K562 (cell line): Measurements from ENCODE around the gene MAP7D1. TPM values are rescaled to one million over a fixed set of nuclear protein-coding genes. Genes with fewer than 3 reads are reported as not detected.

Experiments used
- HNRNPH1 ChIP-seq: fragments of 200-400 bp; formaldehyde crosslinking; optimal IDR thresholded peaks from 2 replicates; pipeline ENCODE3; 2017; ENCODE audit warnings: low read depth, mild to moderate bottlenecking, low read length, moderate library complexity
- MGA ChIP-seq: fragments of 450-650 bp; IDR thresholded peaks from 2 replicates; pipeline ENCODE4 v1.6.1; 2016; ENCODE audit warnings: mild to moderate bottlenecking, moderate library complexity
- ZFX ChIP-seq: sonication (generic); formaldehyde crosslinking; IDR thresholded peaks from 2 replicates; pipeline ENCODE4 v1.8.0; 2022; ENCODE audit warnings: mild to moderate bottlenecking, missing genetic modification reagents, moderate library complexity
- ZNF23 ChIP-seq: fragments of 250-450 bp; sonication (Bioruptor Pico); IDR thresholded peaks from 2 replicates; pipeline ENCODE4 v1.4.0; 2020; ENCODE audit warnings: mild to moderate bottlenecking
- ZNF311 ChIP-seq: fragments of 250-450 bp; sonication (Bioruptor Pico); IDR thresholded peaks from 2 replicates; pipeline ENCODE4 v1.4.0; 2020; ENCODE audit warnings: mild to moderate bottlenecking, moderate library complexity
- polyA plus RNA-seq, 8 experiments: library from polyadenylated mRNA; depleted of rRNA in 4 of 8; stranded (reverse) in 5 of 8; unstranded in 3 of 8; fragments of >200 nt; fragmentation: Nextera tagmentation in 2 of 8; fragmentation: Illumina TruSeq in 1 of 8; extraction: Ambion mirVana in 2 of 8; extraction: Trizol in 1 of 8; gene quantifications; 2 replicates each; pipeline versions ENCODE4 v1.2.1 to v1.2.3, GENCODE V29; 2011 to 2014; ENCODE audit warnings: inconsistent platforms in 1 of 8, missing spikeins in 1 of 8
- total RNA-seq, 7 experiments: library from RNA; depleted of rRNA in 6 of 7; stranded (reverse); fragments of >200 nt in 6 of 7; fragmentation: Illumina TruSeq in 2 of 7; extraction: Trizol in 2 of 7; gene quantifications; 2 replicates each; pipeline versions ENCODE4 v1.2.1 to v1.2.3, GENCODE V29; 2011 to 2021; ENCODE audit warnings: low replicate concordance in 1 of 7

MAP7D1 gene
- total and polyA plus RNA-seq, 9 of the 15 experiments (the other 6 are each of a cell fraction or from before 2014, with no cell fraction given): 3.6 to 108 (median 34.5) TPM

DNA sequence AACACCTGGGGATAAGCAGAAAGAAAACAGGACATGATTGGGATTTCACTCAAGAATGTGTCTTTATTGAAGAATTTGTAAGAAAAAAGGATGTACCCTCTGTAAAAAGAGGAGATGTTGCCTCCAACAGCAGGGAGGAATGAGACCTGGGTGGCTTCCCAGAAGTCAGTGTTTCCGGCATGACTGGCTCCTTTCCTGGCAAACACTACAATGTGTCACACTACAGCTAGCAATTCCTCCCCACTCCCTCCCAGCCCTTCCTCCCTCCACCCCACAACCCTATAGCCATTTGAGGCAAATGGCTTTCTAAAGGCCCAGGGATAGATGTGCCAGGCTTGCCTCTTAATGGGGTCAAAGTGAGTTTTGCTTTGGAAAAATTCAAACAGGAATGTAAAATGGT lies 19.4 kb upstream of the MAP7D1 start (continued):
- no peak for TF ChIP-seq MGA
- no peak for TF ChIP-seq ZFX (CRISPR knock-in tag)
- no peak for TF ChIP-seq HNRNPH1
- TF ChIP-seq ZNF23: no peak
- TF ChIP-seq ZNF311 (CRISPR knock-in tag): no peak
